Neutrophil (primary cell): ENCODE measurements around the gene PFKL.

Experiments used
- H3K27ac ChIP-seq: fragments of 200-600 bp; sonication (generic); 2 replicates; pipeline ENCODE4 v1.5.1; 2016; ENCODE audit warnings: mild to moderate bottlenecking, moderate library complexity
- H3K27me3 ChIP-seq: fragments of 200-600 bp; sonication (generic); 2 replicates; pipeline ENCODE4 v1.6.0; 2016; ENCODE audit warnings: mild to moderate bottlenecking
- H3K36me3 ChIP-seq: fragments of 200-600 bp; sonication (generic); 2 replicates; pipeline ENCODE4 v1.5.1; 2017
- H3K4me1 ChIP-seq, 2 experiments: fragments of 200-600 bp in 1 of 2; sonication (generic) in 1 of 2; 1 replicate in 1 of 2; 2 replicates in 1 of 2; pipeline versions ENCODE4 v1.5.1 to v1.6.1; 2013 to 2016; ENCODE audit warnings: low read depth in 1 of 2, low read length in 1 of 2, mild to moderate bottlenecking in 1 of 2, moderate library complexity in 1 of 2; ENCODE audit not compliant: control insufficient read depth in 1 of 2, insufficient read depth in 1 of 2
- H3K4me3 ChIP-seq, 2 experiments: fragments of 200-600 bp in 1 of 2; sonication (generic) in 1 of 2; 1 replicate in 1 of 2; 2 replicates in 1 of 2; pipeline ENCODE4 v1.5.1; 2013 to 2016; ENCODE audit warnings: low read depth in 1 of 2, low read length in 1 of 2, mild to moderate bottlenecking in 1 of 2, moderate library complexity in 1 of 2
- H3K9me3 ChIP-seq: fragments of 200-600 bp; sonication (generic); 2 replicates; pipeline ENCODE4 v1.5.1; 2016
- TF ChIP-seq, protein P1 (sequence below): fragments of 200-600 bp; sonication (generic); IDR thresholded peaks from 2 replicates; pipeline ENCODE4 v1.5.1; 2016; ENCODE audit warnings: antibody characterized with exemption

PFKL gene

DNA sequence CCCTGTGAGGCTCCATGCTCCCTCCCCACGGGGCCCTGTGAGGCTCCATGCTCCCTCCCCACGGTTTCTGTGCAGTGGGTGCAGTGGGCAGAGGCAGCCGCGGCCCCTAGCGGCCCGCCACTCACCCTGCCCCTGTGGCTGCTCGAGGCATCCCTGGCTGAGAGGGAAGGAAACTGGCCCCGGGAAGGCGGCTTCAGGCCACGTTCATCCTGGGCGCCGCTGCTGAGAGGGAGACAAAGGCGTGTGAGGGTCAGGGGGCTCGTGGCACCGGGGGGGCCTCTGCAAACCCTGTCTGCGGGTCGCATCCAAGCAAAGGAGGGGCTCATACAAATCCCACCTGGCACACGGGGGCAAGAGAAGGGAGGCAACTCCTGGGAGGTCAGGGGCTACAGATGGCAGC is 30.8 kb downstream of the PFKL start:
- H3K4me1 ChIP-seq = peaks cover 10% of the 10 kb centered on the region in 2 experiments
- no peaks in the 10 kb centered on the region for H3K9me3 ChIP-seq
- H3K4me3 ChIP-seq = no peak overlapping the region
- no peaks in the 10 kb centered on the region for H3K27me3 ChIP-seq
- H3K36me3 ChIP-seq = peaks cover 22% of the 10 kb centered on the region
- TF ChIP-seq, protein P1, sequence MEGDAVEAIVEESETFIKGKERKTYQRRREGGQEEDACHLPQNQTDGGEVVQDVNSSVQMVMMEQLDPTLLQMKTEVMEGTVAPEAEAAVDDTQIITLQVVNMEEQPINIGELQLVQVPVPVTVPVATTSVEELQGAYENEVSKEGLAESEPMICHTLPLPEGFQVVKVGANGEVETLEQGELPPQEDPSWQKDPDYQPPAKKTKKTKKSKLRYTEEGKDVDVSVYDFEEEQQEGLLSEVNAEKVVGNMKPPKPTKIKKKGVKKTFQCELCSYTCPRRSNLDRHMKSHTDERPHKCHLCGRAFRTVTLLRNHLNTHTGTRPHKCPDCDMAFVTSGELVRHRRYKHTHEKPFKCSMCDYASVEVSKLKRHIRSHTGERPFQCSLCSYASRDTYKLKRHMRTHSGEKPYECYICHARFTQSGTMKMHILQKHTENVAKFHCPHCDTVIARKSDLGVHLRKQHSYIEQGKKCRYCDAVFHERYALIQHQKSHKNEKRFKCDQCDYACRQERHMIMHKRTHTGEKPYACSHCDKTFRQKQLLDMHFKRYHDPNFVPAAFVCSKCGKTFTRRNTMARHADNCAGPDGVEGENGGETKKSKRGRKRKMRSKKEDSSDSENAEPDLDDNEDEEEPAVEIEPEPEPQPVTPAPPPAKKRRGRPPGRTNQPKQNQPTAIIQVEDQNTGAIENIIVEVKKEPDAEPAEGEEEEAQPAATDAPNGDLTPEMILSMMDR = no peak
- H3K27ac ChIP-seq = no peak overlapping the region

DNA sequence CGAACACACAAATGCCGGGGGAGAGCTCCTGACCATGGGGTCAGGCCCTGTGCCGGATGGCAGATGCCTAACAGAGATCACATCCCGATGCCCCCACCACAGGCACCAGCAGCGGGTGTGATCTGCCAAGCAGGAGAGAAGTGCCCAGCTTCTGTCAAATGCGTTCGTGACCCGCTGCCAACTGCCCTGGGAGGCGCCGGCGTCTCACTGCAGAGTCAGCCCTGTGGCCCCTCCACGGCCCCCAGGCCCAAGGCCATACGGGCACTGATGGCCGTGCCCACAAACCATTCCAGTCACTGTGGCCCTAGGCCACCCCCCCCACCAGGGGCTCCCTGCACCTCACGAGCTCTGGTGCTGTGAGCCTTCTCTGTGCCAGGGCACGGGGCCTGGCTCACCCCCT is 31.4 kb downstream of the PFKL start:
- no peak overlapping the region for H3K4me3 ChIP-seq
- peaks cover 10% of the 10 kb centered on the region in 2 experiments for H3K4me1 ChIP-seq
- no peak overlapping the region for H3K27ac ChIP-seq
- no peaks in the 10 kb centered on the region for H3K27me3 ChIP-seq
- peaks cover 16% of the 10 kb centered on the region for H3K36me3 ChIP-seq
- TF ChIP-seq, protein P1 = no peak
- H3K9me3 ChIP-seq = no peaks in the 10 kb centered on the region

DNA sequence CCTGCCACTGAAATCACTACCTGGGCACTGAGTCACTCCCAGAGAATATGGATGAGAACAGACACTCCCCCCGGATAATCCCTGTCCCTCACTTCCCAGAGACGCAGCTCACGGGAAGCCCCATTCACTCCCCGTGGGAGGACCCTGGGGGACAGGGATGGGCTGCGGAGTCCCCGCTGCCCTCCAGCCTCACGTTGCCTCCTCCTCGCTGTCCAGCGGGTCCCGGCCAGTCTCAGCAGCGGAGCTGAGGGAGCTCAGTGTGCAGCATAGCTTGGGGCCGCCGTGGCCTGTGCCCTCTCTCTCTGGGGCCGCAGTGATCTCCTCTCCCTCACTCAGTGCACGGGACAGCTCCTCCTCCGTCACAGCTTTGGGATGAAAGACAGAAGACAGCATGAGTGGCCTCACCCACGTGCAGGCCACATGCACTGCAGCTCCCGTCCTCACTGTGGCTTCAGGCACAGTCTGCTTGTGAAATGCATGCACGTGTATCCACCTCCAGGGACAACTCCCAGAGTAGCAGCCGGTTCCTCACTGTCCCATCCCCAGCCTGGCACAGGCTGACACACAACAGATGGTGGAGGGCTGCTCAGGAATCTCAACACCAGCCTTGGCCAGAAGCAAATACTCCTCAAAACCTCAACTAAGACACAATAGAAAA is 31.9 kb downstream of the PFKL start:
- H3K4me1 ChIP-seq = peaks cover 10% of the 10 kb centered on the region in 2 experiments
- no peak overlapping the region for H3K27ac ChIP-seq
- H3K36me3 ChIP-seq = peaks cover 11% of the 10 kb centered on the region
- TF ChIP-seq, protein P1 = no peak
- H3K27me3 ChIP-seq = no peaks in the 10 kb centered on the region
- H3K9me3 ChIP-seq = no peaks in the 10 kb centered on the region
- no peak overlapping the region for H3K4me3 ChIP-seq

DNA sequence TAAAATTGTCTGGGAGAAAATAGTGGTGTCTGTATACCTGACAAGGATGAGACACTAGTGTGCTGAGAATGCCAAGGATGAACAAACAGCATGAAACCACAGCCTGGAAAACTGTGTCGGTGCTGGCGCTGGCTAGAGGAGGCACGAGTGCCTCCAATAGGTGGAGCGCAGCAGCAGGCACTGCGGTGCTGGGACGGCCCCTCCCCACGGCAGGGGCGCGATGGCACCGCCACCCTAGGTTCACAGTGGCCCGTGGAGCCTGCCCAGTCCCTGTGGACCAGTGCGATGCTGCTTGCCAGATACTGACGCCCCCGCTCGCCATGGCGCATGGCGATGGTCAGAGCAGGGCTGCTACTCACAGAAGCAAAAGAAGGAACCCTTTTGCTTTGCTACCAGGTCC is 32.5 kb downstream of the PFKL start:
- H3K9me3 ChIP-seq = no peaks in the 10 kb centered on the region
- H3K27me3 ChIP-seq = no peaks in the 10 kb centered on the region
- no peak overlapping the region for H3K4me3 ChIP-seq
- TF ChIP-seq, protein P1 = no peak
- H3K27ac ChIP-seq = no peak overlapping the region
- peaks cover 5% of the 10 kb centered on the region for H3K36me3 ChIP-seq
- H3K4me1 ChIP-seq = peaks cover 6% of the 10 kb centered on the region in 2 experiments

DNA sequence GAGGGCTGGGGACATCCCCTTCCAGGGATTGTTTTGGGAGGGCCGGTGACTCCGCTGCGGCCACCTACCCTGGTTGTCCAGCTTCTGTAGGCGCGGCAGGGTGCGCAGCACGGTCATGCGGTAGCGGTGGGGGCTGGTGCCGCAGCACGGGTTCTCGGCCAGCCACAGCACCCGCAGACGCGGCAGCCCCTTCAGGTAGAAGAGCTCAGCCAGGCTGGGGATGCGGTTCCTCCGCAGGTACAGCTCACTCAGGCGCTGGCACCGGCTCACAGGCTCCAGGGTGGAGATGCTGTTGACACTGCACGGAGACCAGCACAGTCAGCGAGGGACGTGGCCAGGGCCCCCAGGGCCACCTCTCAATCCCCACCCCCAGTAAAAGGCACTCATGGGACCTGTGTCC is 33.1 kb downstream of the PFKL start:
- Histone ChIP-seq H3K9me3 (no peaks in the 10 kb centered on the region), H3K4me1 (peaks cover under 1% of the 10 kb centered on the region in 2 experiments), H3K4me3 (no peak overlapping the region), H3K27ac (no peak overlapping the region), H3K27me3 (no peaks in the 10 kb centered on the region), H3K36me3 (no peaks in the 10 kb centered on the region)
- TF ChIP-seq, protein P1 = no peak
